KMS-11 (cell line): ENCODE results near the gene SOX1.

ENCODE experiments used
- H2AFZ ChIP-seq: fragments of 200-600 bp; sonication (generic); 2 replicates; pipeline ENCODE4 v1.6.1; 2016; ENCODE audit warnings: antibody characterized with exemption, mixed run types, low read depth
- H3K27ac ChIP-seq: fragments of 200-600 bp; sonication (generic); 2 replicates; pipeline ENCODE4 v1.6.1; 2016; ENCODE audit warnings: mild to moderate bottlenecking, mixed run types
- H3K27me3 ChIP-seq: fragments of 200-600 bp; sonication (generic); 2 replicates; pipeline ENCODE4 v1.6.1; 2017; ENCODE audit warnings: mild to moderate bottlenecking, low read depth, mixed run types, moderate library complexity; ENCODE audit not compliant: insufficient read depth
- H3K36me3 ChIP-seq: fragments of 200-600 bp; sonication (generic); 2 replicates; pipeline ENCODE4 v1.6.1; 2017; ENCODE audit warnings: mild to moderate bottlenecking, mixed run types; ENCODE audit not compliant: insufficient read depth
- H3K4me1 ChIP-seq: fragments of 200-600 bp; sonication (generic); 2 replicates; pipeline ENCODE4 v1.6.1; 2016; ENCODE audit warnings: mild to moderate bottlenecking, low read depth, mixed run types; ENCODE audit not compliant: poor library complexity, severe bottlenecking
- H3K4me2 ChIP-seq: fragments of 200-600 bp; sonication (generic); 2 replicates; pipeline ENCODE4 v1.7.0; 2016; ENCODE audit warnings: mild to moderate bottlenecking, mixed run types
- H3K4me3 ChIP-seq: fragments of 200-600 bp; sonication (generic); IDR thresholded peaks from 2 replicates; pipeline ENCODE4 v1.6.1; 2017; ENCODE audit warnings: low read depth, low read length, mixed read lengths; ENCODE audit not compliant: insufficient read depth
- H3K79me2 ChIP-seq: fragments of 200-600 bp; sonication (generic); 2 replicates; pipeline ENCODE4 v1.6.1; 2016; ENCODE audit warnings: low read depth, mixed run types; ENCODE audit not compliant: insufficient read depth
- H3K9ac ChIP-seq: fragments of 200-600 bp; sonication (generic); 2 replicates; pipeline ENCODE4 v1.6.1; 2016; ENCODE audit warnings: mild to moderate bottlenecking, mixed run types
- H4K20me1 ChIP-seq: fragments of 200-600 bp; sonication (generic); 2 replicates; pipeline ENCODE4 v1.6.1; 2016; ENCODE audit warnings: mild to moderate bottlenecking, mixed run types; ENCODE audit not compliant: insufficient read depth
- TF ChIP-seq, protein P1 (sequence below): fragments of 200-600 bp; sonication (generic); conservative IDR thresholded peaks from 2 replicates; pipeline ENCODE4 v1.6.1; 2017; ENCODE audit warnings: low read depth, mild to moderate bottlenecking, antibody characterized with exemption, low read length, moderate library complexity, mixed read lengths

SOX1 gene

DNA sequence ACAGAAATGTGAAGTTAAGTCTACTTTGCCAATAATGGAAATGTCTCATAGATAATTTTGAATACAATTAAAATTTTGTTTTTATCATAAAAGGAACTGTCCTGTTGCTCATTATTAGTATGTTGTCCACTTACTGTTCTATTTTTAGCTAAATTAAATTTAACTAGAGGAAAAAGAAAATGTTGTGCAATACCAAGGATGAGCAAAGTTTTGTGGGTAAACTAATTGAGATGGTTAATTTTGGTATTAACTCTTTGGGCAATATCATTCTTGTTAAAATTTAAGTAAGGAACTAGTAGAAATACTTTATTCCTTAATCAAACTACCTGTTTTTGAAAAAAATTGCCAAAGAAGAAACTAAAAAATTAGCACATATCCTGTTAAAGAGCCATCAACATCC lies 43.5 kb downstream of the SOX1 start:
- Histone ChIP-seq H3K27ac (no peak overlapping the region), H3K36me3 (no peaks in the 10 kb centered on the region), H2AFZ (no peak overlapping the region), H3K4me1 (no peaks in the 10 kb centered on the region), H3K4me2 (no peak overlapping the region), H3K27me3 (no peaks in the 10 kb centered on the region; the same call in 1 of the 2 replicates), H4K20me1 (no peaks in the 10 kb centered on the region), H3K4me3 (no peak overlapping the region), H3K79me2 (no peaks in the 10 kb centered on the region), H3K9ac (no peak overlapping the region)
- TF ChIP-seq, protein P1, sequence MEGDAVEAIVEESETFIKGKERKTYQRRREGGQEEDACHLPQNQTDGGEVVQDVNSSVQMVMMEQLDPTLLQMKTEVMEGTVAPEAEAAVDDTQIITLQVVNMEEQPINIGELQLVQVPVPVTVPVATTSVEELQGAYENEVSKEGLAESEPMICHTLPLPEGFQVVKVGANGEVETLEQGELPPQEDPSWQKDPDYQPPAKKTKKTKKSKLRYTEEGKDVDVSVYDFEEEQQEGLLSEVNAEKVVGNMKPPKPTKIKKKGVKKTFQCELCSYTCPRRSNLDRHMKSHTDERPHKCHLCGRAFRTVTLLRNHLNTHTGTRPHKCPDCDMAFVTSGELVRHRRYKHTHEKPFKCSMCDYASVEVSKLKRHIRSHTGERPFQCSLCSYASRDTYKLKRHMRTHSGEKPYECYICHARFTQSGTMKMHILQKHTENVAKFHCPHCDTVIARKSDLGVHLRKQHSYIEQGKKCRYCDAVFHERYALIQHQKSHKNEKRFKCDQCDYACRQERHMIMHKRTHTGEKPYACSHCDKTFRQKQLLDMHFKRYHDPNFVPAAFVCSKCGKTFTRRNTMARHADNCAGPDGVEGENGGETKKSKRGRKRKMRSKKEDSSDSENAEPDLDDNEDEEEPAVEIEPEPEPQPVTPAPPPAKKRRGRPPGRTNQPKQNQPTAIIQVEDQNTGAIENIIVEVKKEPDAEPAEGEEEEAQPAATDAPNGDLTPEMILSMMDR = no peak

DNA sequence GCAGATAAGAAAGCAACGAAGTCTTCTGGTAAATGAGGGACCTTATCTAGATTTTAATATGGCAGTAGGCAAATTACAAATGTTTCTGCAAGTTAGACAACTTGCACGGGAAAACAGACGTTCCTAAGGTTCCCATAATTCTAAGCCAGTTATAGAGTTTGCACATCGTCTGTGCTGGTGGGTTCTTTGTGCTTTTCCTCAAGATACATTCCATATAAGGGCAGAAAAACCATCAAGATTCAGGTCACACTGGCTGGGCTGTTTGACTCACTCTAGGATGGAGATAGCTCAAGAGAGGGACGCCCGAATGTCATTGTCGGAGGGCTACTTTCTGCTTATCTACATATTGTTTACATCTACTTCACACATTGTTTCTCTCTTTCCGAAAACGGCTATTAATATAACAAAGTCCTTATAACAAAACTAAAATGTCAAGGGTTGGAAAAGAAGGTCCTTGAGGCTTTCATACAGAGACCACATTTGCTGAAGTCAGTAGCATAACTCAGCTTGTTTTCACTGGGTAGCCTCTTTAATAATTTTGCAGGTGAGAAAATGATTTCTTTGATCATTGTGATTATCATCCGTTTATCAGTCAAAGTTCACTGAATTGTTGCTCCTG lies 44.4 kb downstream of the SOX1 start:
- no peak overlapping the region for H3K4me2 ChIP-seq
- H3K4me1 ChIP-seq = no peaks in the 10 kb centered on the region
- H3K9ac ChIP-seq = no peak overlapping the region
- no peak overlapping the region for H3K27ac ChIP-seq
- no peaks in the 10 kb centered on the region; the same call in 1 of the 2 replicates for H3K27me3 ChIP-seq
- no peaks in the 10 kb centered on the region for H3K79me2 ChIP-seq
- no peaks in the 10 kb centered on the region for H4K20me1 ChIP-seq
- no peak overlapping the region for H2AFZ ChIP-seq
- H3K4me3 ChIP-seq = no peak overlapping the region
- TF ChIP-seq, protein P1 = no peak
- H3K36me3 ChIP-seq = no peaks in the 10 kb centered on the region

DNA sequence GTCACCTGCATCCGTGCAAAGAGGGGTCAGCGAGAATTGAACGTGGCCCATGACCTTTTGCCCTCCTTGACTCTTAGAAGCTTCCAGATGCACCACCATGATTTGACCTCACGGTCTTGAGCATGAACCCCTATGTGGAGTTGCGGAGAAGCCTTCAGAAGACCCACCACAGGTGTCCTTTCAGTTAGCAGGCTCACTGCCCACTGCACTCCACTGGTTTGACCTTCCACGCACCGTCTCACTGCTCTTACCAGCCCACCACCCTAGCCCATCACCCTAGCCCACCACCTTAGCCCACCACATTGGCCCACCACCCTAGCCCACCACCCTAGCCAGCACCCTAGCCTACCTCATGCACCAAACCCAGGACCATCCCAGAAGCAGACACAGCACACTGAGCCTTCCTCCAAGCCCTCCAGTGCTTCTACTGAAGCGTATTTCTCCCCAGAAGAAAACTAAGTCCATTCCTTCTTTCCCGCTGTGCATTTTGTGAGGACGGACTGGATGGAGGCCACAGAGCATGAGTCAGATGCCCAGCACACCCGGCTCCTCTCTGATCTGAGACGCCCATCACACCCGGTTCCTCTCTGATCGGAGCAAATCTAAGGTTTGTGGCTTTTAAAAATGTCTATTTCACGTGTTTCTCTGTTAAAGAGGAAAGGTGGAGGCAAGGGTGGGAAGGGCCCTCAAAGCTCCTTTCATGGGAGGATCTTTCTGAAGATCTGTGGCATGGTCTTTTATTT lies 45.8 kb downstream of the SOX1 start:
- no peaks in the 10 kb centered on the region; the same call in 1 of the 2 replicates for H3K27me3 ChIP-seq
- H3K9ac ChIP-seq = no peak overlapping the region
- TF ChIP-seq, protein P1 = no peak

DNA sequence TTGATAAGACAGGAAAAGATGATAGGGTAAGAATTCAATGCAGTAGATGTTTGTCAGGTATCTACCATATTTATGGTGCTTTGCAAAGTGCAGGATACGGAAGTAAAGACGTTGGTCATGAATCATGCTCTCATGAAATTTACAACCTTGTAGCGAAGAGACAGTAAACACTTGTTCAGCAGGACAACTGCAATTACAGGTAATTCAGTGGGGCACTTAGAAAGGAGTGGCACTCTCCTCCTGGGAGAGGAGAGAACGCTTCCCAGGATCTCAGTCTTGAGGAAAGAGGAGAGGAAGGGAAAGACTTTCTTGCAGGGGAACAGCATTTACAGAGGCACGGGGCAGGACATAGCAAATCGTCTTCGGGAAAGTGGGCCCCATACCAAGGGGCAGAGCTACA lies 46.4 kb downstream of the SOX1 start:
- Histone ChIP-seq H4K20me1 (no peaks in the 10 kb centered on the region), H3K79me2 (no peaks in the 10 kb centered on the region), H3K9ac (no peak overlapping the region), H2AFZ (no peak overlapping the region), H3K27me3 (no peaks in the 10 kb centered on the region; the same call in 1 of the 2 replicates), H3K27ac (no peak overlapping the region), H3K4me2 (no peak overlapping the region), H3K4me1 (no peaks in the 10 kb centered on the region), H3K4me3 (no peak overlapping the region), H3K36me3 (no peaks in the 10 kb centered on the region)
- TF ChIP-seq, protein P1 = no peak

More for the DNA sequence above, 45.8 kb downstream of the SOX1 start:
- H3K4me1 ChIP-seq = no peaks in the 10 kb centered on the region
- H3K4me3 ChIP-seq = no peak overlapping the region
- H3K79me2 ChIP-seq = no peaks in the 10 kb centered on the region
- no peaks in the 10 kb centered on the region for H3K36me3 ChIP-seq
- no peak overlapping the region for H3K27ac ChIP-seq
- no peak overlapping the region for H3K4me2 ChIP-seq
- no peaks in the 10 kb centered on the region for H4K20me1 ChIP-seq
- H2AFZ ChIP-seq = no peak overlapping the region
